Stimulated activated CD4-positive, alpha-beta T cell treated with anti-CD3 and anti-CD28 coated beads, TNF-alpha, amount 100 ng/mL, for 1 hour (primary cell): Measurements from ENCODE around the gene ASPSCR1.

ENCODE experiments used
- DNase-seq, 3 donors: peaks; one replicate each; pipeline ENCODE4 v3.0.0-alpha.2; 2020; ENCODE audit warnings: low read depth in 3 of 3, low spot score in 1 of 3

The ASPSCR1 gene

DNA sequence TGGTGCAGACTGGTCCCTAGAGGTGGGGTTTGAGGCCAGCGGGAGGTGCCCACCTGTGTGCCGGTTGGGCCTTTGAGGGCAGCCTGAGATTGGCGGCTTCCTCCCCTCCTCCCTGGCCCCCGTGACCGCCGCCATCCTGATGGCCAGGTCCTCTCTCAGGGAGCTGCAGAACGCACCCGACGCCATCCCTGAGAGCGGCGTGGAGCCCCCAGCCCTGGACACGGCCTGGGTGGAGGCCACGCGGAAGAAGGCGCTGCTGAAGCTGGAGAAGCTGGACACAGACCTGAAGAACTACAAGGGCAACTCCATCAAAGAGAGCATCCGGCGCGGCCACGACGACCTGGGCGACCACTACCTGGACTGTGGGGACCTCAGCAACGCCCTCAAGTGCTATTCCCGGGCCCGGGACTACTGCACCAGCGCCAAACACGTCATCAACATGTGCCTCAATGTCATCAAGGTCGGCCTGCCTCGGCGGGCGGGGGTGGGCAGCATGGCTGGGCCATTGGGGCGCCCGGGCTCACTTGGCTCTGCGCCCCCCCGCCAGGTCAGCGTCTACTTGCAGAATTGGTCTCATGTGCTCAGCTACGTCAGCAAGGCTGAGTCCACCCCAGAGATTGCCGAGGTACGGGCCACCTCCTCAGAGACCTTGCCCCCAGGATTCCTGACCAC lies 77.1 kb downstream of the ASPSCR1 start:
- DNase-seq, result no peak

- DNase-seq, result no peak
Measured at GRCh38 chr17:82055023-82055964, 77.9 kb downstream of the ASPSCR1 start.

- no peak for DNase-seq
Measured at GRCh38 chr17:82055965-82056728, 78.7 kb downstream of the ASPSCR1 start.

DNA sequence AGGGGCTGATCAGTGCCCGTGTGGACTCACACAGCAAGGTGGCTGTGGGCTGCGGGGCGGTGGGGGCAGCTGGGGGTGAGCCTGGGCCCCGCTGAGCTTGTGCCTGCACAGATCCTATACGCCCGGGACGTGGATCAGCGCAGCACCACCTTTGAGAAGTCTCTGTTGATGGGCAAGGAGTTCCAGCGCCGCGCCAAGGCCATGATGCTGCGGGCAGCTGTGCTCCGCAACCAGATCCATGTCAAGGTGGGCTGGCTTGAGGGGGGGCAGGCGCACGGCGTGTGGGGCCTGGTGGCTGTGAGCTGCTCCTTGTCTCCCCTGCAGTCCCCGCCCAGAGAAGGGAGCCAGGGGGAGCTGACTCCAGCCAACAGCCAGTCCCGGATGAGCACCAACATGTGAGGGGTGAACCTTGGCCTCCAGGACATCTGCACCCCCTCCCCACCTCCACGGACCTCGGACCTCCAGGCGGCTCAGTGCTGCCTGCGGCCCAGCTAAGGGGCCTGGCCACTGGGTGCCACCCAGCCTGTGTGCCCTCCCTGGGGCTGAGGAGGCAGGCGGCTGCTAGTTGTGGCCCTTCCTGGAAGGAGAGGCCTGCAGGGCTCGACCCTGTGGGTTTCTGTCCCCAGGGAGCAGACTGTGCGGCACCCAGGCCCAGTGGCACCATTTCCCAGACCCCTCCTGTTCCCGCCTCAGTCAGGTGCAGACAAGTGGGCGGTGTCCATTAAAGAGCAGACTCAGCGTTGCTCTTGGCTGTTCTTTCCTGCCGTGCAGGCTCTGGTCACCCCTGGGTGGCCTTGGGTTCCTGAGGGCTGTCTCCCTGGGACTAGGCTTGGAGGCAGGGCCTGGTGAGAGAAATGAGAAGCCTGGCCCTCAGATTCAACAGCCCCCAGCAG lies 79.5 kb downstream of the ASPSCR1 start:
- DNase-seq, result no peak

DNA sequence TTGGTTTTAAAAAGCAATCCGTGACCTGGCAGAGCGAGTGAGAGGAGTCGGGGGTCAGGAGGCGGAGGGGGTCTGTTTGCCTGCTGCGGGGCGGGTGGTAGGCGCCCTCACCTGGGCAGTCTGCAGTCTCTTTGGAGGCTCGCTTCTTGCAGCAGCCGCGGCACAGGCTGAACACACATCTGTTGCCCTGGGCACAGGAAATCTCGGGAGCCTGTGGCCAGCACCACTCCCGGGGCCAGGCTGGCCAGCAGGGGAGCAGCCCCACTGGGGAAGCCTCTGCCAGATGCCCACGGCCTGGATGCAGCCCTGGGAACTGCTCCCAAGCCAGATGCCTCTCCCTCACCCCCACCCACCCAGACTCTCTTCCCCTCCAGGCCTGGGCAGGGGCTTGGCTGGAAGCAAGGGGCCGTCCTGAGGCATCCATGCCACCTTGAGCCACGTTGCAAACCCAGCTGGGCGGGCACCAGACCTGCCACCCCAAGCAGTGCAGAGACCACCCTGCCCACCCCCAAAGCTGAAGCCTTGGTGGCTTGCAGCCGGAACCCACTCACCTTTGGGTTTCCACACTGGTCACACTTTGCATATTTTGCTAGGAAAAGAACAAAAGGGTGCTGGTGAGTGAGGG lies 80.9 kb downstream of the ASPSCR1 start:
- DNase-seq, result no peak

- DNase-seq, result no peak
Measured at GRCh38 chr17:82058855-82059249, 81.4 kb downstream of the ASPSCR1 start.

- DNase-seq, result no peak
Measured at GRCh38 chr17:82059272-82060000, 82.0 kb downstream of the ASPSCR1 start.

- no peak for DNase-seq
Measured at GRCh38 chr17:82060001-82060380, 82.6 kb downstream of the ASPSCR1 start.

- no peak for DNase-seq
Measured at GRCh38 chr17:82060614-82061013, 83.2 kb downstream of the ASPSCR1 start.

GRCh38 chr17:82061047-82061925 lies 83.9 kb downstream of the ASPSCR1 start:
- DNase-seq, result no peak

GRCh38 chr17:82062076-82062983 lies 84.9 kb downstream of the ASPSCR1 start:
- no peak for DNase-seq

- DNase-seq, result no peak
Measured at GRCh38 chr17:82062984-82063368, 85.5 kb downstream of the ASPSCR1 start.

GRCh38 chr17:82063424-82064415 lies 86.3 kb downstream of the ASPSCR1 start:
- no peak for DNase-seq

- DNase-seq, result no peak
Measured at GRCh38 chr17:82064433-82065192, 87.2 kb downstream of the ASPSCR1 start.

DNA sequence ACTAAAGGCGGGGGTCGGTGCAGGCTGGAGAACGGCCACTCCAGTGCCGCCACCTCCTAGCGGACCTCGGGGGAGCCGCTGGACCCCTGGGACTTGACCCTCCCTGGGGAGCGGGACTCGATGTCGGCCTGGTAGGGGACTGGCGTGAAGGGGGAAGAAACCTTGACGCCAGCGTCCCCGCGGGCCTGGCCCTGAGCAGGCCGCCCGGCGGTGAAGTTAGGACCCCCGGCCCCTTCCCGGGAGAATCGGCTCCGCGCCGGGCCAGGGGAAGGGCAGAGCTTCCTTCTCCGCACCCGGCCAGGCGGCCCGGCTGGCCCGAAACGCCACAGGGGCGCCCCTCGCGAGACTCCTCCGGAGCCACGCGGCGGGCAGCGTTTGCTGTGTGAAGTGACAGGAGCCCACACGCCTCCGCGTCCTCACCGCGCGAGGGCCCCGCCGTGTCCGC lies 87.8 kb downstream of the ASPSCR1 start:
- no peak for DNase-seq
